H7 (cell line): ENCODE results near the gene PDCD1LG2. TPM values are rescaled to one million over a fixed set of nuclear protein-coding genes. Genes with fewer than 3 reads are reported as not detected.

ENCODE experiments used
- DNase-seq: peaks from one replicate; pipeline ENCODE4 v3.0.0; 2012
- H3K27me3 ChIP-seq: 2 replicates; pipeline ENCODE4 v1.6.0; 2011; ENCODE audit warnings: mild to moderate bottlenecking, low read length; ENCODE audit not compliant: control insufficient read depth, insufficient read depth
- H3K36me3 ChIP-seq: replicated peaks from 2 replicates; pipeline ENCODE4 v1.5.1; 2011; ENCODE audit warnings: low read length; ENCODE audit not compliant: control insufficient read depth, insufficient read depth
- H3K4me3 ChIP-seq: 2 replicates; pipeline ENCODE4 v1.5.1; 2011; ENCODE audit warnings: low read depth, mild to moderate bottlenecking, control low read depth, low read length, moderate library complexity; ENCODE audit not compliant: insufficient read depth
- total RNA-seq: library from RNA; depleted of rRNA; stranded (reverse); fragments of >200 nt; shearing (Covaris generic); gene quantifications from 2 replicates; pipeline ENCODE4 v1.2.3, GENCODE V29; 2014; rRNA removed

Gene PDCD1LG2
- total RNA-seq, 1 experiment from 2014 or later, result not detected

- no peak for DNase-seq
- H3K4me3 ChIP-seq, result no peak overlapping the region
- no peaks in the 10 kb centered on the region for H3K27me3 ChIP-seq
- no peaks in the 10 kb centered on the region for H3K36me3 ChIP-seq
Measured at GRCh38 chr9:5614192-5614591, 103.9 kb downstream of the PDCD1LG2 start.

DNA sequence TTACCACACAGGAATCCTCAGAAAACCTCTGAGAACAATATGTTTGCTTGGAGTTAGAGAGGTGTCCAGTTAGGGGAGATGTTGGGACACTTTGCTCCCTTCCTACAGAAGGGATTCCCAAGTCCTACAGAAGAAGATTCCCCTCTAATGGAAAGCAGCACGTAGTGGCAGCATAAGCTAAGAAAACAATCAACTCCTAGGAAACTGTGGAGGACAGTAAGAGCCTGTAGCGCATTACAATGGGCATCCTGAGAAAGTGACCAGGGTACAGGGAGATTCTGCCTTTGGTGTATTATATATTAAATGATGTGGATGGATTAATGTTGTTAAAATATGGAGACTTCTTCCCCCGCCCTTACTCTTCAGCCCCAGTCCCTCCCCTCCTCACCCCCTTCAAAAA, 104.7 kb downstream of the PDCD1LG2 start:
- H3K4me3 ChIP-seq, result no peak overlapping the region
- H3K27me3 ChIP-seq, result no peaks in the 10 kb centered on the region
- DNase-seq, result peak; percentile 15
- no peaks in the 10 kb centered on the region for H3K36me3 ChIP-seq

DNA sequence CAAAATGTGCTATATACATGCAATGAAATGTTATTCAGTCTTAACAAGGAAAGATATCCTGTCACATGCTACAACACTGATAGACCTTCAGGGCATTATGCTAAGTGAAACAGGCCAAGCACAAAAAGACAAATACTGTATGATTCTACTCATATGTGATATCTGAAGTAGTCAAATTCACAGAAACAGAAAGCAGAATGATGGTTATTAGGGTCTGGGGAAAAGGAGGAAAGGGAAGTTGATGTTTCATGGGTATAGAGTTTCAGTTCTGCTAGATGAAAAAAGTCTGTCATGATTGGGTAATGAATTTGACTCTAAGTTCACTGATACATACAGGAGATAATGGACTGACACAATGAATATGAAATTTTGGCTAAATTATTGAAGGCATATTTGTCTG, 107.4 kb downstream of the PDCD1LG2 start:
- no peaks in the 10 kb centered on the region for H3K27me3 ChIP-seq
- no peak overlapping the region for H3K4me3 ChIP-seq
- H3K36me3 ChIP-seq, result no peaks in the 10 kb centered on the region
- DNase-seq, result no peak

GRCh38 chr9:5620494-5620893, 110.2 kb downstream of the PDCD1LG2 start:
- no peak for DNase-seq
- H3K27me3 ChIP-seq, result no peaks in the 10 kb centered on the region
- no peak overlapping the region for H3K4me3 ChIP-seq
- H3K36me3 ChIP-seq, result no peaks in the 10 kb centered on the region

Other genes starting within 250 kb of the PDCD1LG2 start
- gene RLN2, start 205.8 kb upstream of the PDCD1LG2 start, total RNA-seq, result 0.28 TPM in 1 of 2 replicates, not detected in the other
- 0.30 and 0.42 TPM in 2 replicates for gene RLN1, start 170.7 kb upstream of the PDCD1LG2 start, total RNA-seq
- 28.2 and 32.3 TPM in 2 replicates for gene PLGRKT, start 72.6 kb upstream of the PDCD1LG2 start, total RNA-seq
- 0.26 TPM in 1 of 2 replicates, not detected in the other for gene CD274, start 60.0 kb upstream of the PDCD1LG2 start, total RNA-seq
- 19.9 and 20.9 TPM in 2 replicates for gene RIC1, start 118.6 kb downstream of the PDCD1LG2 start, total RNA-seq